ENCODE measurements around the gene LDLRAD3.

- TF ChIP-seq BACH2 (CRISPR knock-in tag; IDR thresholded peaks at IDR 0.05; ENCODE audit: borderline replicate concordance): no peak
- no peak for TF ChIP-seq PATZ1 (CRISPR knock-in tag; IDR thresholded peaks at IDR 0.05; ENCODE audit: borderline replicate concordance)
- no peak for TF ChIP-seq RARB (CRISPR knock-in tag; IDR thresholded peaks at IDR 0.05)
- no peak for TF ChIP-seq TSHZ2 (CRISPR knock-in tag; IDR thresholded peaks at IDR 0.05)
- TF ChIP-seq ZNF565 (CRISPR knock-in tag; conservative IDR thresholded peaks at IDR 0.05; ENCODE audit: low read depth): no peak
Measured at GRCh38 chr11:35971841-35972422, 28.1 kb downstream of the LDLRAD3 start.

Data from SK-N-SH treated with all-trans-retinoic acid at 6 μM for 48 hours (cell line).